Occipital lobe (tissue), 2 donors: ENCODE measurements around the gene NUMB. TPM values are rescaled to one million over a fixed set of nuclear protein-coding genes. Genes with fewer than 3 reads are reported as not detected.

Experiments used
- DNase-seq: peaks from one replicate; lab custom pipeline; 2025; lab: John Stamatoyannopoulos, UW
- total RNA-seq: library from RNA; depleted of rRNA; stranded (reverse); fragments of >200 nt; gene quantifications from one replicate; pipeline ENCODE4 v1.2.3, GENCODE V29; 2014

The NUMB gene
- total RNA-seq, 1 donor from 2014 or later: 18.7 TPM

GRCh38 chr14:73261520-73262426 lies 196.6 kb downstream of the NUMB start:
- DNase-seq: no peak

GRCh38 chr14:73261075-73261474 lies 197.3 kb downstream of the NUMB start:
- no peak for DNase-seq

GRCh38 chr14:73260574-73260973 lies 197.8 kb downstream of the NUMB start:
- DNase-seq: no peak

- no peak for DNase-seq
These were observed 198.5 kb downstream of the NUMB start for GRCh38 chr14:73259837-73260236.

- no peak for DNase-seq
These were observed 199.3 kb downstream of the NUMB start for GRCh38 chr14:73258845-73259611.

- DNase-seq: no peak
These were observed 200.3 kb downstream of the NUMB start for GRCh38 chr14:73258076-73258475.

GRCh38 chr14:73255693-73256225 lies 202.6 kb downstream of the NUMB start:
- no peak for DNase-seq

- no peak for DNase-seq
These were observed 203.3 kb downstream of the NUMB start for GRCh38 chr14:73255005-73255400.

GRCh38 chr14:73254247-73255004 lies 203.9 kb downstream of the NUMB start:
- DNase-seq: no peak

GRCh38 chr14:73253721-73254120 lies 204.6 kb downstream of the NUMB start:
- DNase-seq: no peak

GRCh38 chr14:73253323-73253610 lies 205.1 kb downstream of the NUMB start:
- DNase-seq: no peak

GRCh38 chr14:73252491-73253322 lies 205.6 kb downstream of the NUMB start:
- DNase-seq: no peak

GRCh38 chr14:73251516-73252215 lies 206.7 kb downstream of the NUMB start:
- DNase-seq: no peak

GRCh38 chr14:73250781-73251500 lies 207.4 kb downstream of the NUMB start:
- no peak for DNase-seq

GRCh38 chr14:73250317-73250713 lies 208.0 kb downstream of the NUMB start:
- DNase-seq: no peak

- no peak for DNase-seq
These were observed 208.6 kb downstream of the NUMB start for GRCh38 chr14:73249564-73250316.

GRCh38 chr14:73249108-73249507 lies 209.2 kb downstream of the NUMB start:
- no peak for DNase-seq

GRCh38 chr14:73248108-73248868 lies 210.1 kb downstream of the NUMB start:
- no peak for DNase-seq
